ENCODE results near the gene TERT.
"Not testable (repeated sequence)": the region's sequence is repeated elsewhere in the genome, so short reads cannot be mapped to it uniquely, and the experiment has no call there.

Gene TERT

DNA sequence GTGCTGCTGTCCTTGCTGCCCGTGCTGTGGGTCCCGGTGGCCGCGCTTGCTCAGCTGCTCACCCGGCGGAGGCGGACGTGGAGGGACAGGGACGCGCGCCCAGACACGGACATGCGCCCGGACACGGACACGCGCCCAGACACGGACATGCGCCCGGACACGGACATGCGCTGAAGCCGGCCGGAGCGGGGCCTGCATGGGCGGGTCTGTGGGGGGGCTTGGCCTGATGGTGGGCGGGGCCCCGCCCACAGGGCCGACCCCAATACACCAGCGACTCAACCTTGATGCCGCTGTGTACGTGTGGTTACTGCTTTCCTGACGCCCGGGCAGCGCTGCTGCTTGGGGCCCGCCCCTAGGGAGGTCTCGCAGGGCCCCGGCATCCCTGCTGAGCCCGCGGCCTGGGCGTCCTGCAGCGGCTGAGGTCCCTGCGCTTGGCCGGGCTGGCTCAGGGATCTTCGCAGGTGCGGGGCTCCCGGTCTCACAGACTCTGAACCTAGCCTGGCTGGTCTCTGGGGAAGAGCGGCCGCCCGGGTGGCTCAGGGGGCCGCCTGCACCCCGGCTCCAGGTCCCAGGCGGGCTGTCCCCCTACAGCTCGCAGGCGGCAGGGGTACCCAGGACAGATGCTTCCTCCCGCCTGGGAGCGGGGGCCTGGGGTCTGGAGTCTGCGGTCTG, 48.8 kb downstream of the TERT start:
- in situ Hi-C loops (cut with HindIII; ENCODE audit: low sequenced_read_pairs): no loop called here

DNA sequence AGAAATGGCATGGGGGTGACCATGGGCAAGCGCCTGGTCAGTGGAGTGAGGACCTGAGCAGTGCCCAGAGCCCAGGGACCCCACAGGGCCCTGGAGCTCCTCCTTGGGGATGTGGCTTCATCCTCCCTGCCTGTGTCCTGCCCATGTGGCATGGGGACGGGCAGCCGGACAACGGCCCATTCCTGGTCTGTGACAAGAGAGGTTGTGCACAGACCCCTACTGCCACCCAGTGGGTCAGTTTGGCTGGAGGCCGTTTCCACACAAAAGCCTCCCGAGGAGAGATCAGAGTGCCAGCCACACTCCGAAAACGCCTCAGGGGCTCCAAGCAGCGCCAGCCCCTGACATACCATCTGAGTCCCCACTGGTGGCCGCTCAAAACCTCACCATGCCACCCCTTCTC, 49.9 kb downstream of the TERT start:
- in situ Hi-C loops (cut with HindIII; ENCODE audit: low sequenced_read_pairs): no loop called here

DNA sequence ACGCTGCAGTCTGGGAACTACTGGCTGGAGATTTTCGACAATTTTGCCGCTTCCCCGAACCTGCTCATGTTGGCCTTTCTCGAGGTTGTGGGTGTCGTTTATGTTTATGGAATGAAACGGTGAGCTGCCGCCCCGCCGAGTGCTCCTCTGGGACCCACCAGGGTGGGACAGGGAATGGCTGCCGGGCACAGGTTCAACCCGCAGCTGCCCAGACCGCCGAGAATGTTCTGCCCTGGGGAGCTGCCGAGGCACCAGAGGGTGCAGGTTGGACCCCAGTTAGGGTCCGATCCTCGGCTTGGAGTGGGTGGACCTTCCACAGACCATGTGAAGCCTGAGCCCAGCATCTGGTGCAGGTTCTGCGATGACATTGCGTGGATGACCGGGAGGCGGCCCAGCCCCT, 50.6 kb downstream of the TERT start:
- in situ Hi-C loops (cut with HindIII; ENCODE audit: low sequenced_read_pairs): no loop called here

DNA sequence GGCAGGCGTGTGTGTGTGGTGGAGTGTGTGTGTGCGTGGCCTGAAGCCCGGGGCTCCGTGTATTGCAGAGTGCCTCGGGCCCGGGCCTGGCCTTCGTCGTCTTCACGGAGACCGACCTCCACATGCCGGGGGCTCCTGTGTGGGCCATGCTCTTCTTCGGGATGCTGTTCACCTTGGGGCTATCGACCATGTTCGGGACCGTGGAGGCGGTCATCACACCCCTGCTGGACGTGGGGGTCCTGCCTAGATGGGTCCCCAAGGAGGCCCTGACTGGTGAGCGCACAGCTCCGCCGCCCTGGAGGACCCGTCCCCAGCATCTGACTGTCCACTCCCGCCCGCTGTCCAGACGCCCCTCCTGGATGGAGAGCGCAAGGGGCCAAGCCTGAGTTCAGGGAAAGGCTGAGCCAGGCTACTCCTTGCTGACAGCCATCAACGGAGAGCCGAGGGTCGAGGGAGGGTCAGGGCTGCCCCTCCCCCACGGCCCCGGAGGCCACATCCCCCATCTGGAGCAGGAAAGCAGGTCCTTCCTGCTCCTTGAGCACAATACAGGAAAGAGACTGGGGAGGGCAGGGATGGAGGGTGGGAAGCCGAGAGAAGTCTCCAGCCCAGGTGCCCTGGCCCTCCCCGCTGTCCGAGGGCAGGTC, 51.3 kb downstream of the TERT start:
- in situ Hi-C loops (cut with HindIII; ENCODE audit: low sequenced_read_pairs): no loop called here

DNA sequence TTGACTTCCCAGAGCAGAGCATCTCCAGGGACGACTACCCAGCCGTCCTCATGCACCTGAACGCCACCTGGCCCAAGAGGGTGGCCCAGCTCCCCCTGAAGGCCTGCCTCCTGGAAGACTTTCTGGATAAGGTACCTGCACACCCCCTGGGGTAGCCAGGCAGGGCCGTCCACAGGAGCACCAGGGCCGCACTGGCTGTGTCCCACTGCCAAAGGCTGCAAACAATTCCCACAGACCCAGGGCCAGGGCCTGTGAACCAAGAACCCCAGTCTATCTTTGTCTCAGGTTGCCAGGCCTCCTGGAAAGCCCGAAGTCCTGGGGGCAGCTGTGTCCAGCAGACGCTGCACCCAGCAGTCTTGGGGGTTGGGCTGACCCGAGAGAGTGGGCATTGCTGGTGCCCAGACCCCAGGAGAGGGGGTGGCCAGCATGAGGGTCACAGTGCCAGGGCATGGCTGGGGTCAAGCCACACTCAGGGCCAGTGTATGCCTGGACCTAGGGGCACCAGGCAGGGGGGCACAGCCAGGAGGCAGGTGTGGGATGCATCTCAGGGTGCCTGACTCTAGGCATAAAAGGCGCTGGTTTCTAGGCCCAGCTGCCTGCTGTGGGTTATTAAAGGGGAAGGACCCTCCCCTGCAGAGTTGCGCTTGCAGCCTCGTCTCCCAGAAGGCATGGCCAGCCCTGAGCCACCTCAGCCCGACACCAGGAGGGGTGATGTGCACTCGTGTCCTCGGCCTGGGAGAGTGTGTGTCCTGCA, 52.0 kb downstream of the TERT start:
- in situ Hi-C loops (cut with HindIII; ENCODE audit: low sequenced_read_pairs): no loop called here

DNA sequence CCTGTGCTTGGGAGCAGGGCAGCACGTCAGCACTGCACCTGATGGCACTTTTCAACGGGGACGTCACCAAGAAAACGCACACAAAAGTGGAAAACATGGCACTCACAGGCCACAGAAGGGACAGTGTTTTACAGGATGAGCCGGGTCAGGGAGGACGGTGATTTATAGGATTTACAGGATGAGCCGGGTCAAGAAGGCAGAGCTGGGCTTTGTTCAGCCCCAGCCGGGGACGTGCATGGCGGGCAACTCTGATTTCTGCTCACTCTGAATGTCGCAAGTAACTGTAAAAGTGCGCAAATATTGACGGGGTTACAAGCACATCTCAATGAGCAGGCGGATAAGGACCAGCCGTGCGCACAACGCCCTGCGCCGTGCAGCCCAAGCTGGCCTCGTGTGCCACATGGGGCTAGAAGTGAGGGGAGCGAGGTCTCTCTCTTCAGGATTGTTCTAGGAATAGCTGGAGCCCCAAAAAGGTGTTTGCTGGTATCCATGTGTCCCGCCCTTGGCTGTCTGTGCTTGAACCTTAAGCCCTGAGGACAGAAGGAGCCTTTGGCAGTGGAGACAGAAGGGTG, 53.3 kb downstream of the TERT start:
- in situ Hi-C loops (cut with HindIII; ENCODE audit: low sequenced_read_pairs): no loop called here

DNA sequence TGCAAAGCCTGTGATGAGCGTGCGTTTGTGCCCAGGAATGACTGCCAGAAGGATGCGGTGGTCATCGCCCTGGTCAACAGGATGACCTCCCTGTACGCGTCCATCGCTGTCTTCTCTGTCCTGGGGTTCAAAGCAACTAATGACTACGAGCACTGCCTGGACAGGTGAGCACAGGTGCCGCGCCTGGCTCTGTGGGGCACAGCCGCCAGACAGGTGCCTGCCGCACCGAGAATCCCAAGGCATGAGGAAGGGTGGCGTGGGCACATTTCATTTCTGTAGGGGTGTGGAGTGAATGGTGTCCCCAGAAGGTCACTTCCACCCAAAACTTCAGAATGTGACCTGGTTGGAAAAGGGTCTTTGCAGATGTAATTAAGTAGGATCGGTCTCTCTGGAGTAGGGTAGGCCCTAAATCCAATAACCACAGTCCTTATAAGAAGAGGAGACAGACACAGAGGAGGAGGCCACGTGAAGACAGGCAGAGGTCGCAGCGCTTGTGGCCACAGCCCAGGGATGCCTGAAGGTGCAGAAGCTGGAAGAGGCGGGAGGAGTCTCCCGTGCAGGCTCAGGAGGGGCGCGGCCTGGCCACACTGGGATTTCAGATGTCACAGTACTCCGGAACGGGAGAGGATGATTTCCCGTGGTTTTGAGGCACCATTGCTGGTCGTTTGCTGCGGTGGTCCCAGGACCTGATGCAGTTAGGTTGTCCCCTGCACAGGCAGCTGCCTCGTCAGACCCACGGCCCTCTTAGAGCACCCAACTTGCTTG, 54.2 kb downstream of the TERT start:
- in situ Hi-C loops (cut with HindIII; ENCODE audit: low sequenced_read_pairs): no loop called here

DNA sequence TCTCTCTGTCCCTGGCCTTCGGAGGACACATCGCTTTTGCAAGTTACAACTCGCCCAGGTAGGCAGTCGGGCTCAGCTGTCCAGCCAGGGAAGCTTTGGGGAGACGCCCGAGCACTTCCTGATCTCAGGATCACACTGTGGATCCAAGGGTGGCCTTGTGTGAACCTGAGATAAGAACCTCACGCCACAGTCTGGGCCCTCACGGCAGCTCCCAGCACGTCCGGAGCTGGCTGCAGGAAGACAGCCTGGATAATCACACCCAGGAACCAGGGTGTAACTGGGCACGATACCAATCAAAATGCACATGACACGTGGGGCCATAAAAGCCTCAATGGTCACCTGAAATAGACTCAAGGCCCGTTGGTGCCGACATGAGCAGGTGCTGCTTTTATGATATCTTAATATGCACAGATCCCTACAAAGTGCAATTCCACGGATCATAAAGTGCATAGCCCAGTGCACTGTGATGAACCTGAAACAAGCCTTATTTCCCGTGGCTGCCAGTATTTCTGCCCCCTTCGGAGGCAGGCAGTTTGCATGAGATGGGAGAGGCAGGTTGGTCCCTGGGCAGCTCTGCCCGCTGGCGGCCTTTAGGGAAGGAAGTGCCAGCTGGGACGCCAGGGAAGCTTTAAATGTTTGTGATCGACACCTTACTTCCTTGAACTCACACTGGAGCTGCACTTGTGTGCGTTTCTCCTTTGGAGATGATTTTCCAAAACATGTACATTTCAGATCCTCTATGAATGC, 55.2 kb downstream of the TERT start:
- in situ Hi-C loops (cut with HindIII; ENCODE audit: low sequenced_read_pairs): loop anchor here (5.0 kb wide), 1 partner anchor 37 kb away; the partner anchor contains the start of gene SLC6A19

DNA sequence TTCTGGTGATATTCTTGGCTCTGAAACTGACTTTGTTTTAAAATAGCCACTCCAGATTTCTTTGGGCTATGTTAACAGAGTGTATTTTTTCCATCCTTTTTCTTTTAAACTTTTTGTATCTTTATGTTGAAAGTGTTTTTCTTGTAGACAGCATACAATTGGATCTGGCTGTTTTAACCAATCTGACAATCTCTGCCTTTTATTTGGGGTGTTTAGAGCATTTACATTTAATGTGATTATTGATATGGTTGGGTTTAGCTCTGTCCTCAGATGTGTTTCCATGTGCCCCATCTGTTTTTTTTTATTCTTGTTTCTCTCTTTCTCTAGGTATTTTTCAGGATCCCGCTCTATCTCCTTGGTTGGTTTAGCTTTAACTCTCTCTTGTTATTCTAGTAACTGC, 59.0 kb downstream of the TERT start:
- in situ Hi-C loops (cut with HindIII; ENCODE audit: low sequenced_read_pairs): loop anchor here (5.0 kb wide), 1 partner anchor 34 kb away; the partner anchor contains the start of gene SLC6A19

DNA sequence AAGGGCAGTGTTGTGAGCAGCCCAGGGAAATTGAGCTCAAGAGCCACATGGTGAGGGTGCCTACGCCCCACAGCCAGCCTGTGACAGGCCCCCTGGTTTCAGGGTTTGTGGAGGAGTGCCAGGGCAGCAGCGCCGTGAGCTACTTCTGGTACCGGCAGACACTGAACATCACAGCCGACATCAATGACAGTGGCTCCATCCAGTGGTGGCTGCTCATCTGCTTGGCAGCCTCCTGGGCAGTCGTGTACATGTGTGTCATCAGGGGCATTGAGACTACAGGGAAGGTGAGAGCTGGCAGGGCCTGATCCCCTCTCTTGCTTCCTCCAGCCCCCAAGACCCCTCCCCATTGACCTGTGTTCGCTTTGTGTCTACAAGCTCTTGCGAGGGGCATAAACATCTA, 59.5 kb downstream of the TERT start:
- in situ Hi-C loops (cut with HindIII; ENCODE audit: low sequenced_read_pairs): loop anchor here (5.0 kb wide), 1 partner anchor 33 kb away; the partner anchor contains the start of gene SLC6A19

DNA sequence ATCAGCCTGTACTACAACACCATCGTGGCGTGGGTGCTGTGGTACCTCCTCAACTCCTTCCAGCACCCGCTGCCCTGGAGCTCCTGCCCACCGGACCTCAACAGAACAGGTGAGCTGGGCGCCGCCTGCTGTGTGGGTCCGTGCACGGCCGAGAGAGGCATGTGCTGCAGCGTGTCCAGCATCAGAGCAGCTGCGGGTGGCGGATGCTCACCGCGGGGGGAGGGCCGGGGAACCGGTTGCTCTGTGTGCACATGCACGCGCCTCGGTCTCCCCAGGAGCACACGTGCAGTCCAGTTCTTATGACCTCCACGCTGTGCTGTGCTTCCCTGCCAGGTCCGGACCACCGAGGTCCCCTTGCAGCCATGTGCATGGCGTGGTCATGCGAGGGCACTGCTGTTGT, 62.1 kb downstream of the TERT start:
- in situ Hi-C loops (cut with HindIII; ENCODE audit: low sequenced_read_pairs): no loop called here

DNA sequence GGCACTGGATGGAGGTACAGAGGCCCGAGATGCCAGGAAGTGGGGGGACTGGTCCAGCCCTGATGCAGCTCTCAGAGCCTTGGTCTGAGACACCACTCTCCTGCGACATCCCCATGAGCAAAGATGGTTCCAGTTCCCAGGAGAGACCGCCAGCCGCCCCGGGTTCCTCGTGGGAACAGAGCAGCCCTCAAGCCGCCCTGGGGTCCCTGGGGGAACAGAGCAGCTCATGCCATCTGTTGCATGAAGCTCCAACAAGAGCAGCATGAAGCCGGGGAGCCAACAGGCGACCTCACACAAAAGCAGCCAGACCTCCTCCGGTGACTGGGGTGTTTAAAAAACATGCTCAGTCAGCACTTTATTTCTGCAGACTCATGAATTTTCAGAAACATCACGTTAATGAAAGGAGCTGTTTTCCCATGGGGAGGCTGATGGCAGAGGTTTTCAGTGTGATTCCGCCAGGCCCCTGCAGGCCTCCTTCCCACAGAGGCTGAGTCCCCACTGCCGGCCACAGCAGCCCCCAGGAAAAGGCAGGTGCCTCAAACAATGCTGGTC, 63.4 kb downstream of the TERT start:
- in situ Hi-C loops (cut with HindIII; ENCODE audit: low sequenced_read_pairs): no loop called here

DNA sequence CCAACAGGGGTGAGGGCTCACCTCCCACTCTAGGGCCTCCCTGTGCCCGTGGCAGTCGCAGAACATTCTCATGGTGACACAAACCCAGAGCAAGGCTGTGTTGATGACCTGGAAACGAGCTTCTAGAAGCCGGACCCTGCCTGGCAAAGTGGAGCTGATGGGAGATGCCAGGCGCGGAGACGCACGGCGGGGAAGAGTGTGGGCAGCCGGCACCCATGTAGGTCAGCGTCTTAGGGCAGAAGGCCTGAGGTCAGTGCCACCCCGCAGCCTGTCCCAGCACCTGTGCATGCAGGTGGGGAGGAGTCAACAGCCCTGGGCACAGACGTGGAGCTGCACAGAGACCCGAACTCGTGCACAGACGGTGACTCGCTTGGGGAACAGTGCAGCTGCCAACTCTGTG, 64.3 kb downstream of the TERT start:
- in situ Hi-C loops (cut with HindIII; ENCODE audit: low sequenced_read_pairs): no loop called here

DNA sequence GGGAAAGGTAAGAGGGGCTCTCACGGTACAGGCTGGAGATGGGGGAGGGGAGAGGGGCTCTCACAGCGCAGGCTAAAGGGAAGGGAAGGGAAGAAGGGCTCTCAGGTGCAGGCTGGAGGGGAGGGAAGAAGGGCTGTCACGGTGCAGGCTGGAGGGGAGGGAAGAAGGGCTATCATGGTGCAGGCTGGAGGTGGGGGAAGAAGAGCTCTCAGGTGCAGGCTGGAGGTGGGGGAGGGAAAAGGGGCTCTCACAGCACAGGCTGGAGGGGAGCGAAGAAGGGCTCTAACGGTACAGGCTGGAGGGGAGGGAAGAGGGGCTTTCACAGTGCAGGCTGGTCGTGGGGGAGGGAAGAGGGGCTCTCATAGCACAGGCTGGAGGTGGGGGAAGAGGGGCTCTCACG, 65.0 kb downstream of the TERT start:
- in situ Hi-C loops (cut with HindIII; ENCODE audit: low sequenced_read_pairs): no loop called here

DNA sequence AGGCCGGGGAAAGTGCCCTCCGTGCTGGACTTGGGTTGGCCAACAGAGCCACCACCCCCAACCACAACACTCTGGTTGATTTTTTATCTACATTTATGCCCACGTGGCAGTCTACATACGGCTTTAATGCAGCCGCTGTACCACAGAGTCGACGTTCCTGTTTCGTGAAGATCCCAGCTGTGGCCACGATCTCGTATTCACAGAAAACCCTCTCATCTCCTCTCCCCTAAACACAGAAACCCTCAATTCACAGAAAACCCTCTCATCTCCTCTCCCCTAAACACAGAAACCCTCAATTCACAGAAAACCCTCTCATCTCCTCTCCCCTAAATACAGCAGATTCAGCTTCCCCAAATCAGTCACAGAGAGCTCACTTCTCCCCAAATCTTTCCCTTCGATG, 65.8 kb downstream of the TERT start:
- in situ Hi-C loops (cut with HindIII; ENCODE audit: low sequenced_read_pairs): not testable (repeated sequence)

DNA sequence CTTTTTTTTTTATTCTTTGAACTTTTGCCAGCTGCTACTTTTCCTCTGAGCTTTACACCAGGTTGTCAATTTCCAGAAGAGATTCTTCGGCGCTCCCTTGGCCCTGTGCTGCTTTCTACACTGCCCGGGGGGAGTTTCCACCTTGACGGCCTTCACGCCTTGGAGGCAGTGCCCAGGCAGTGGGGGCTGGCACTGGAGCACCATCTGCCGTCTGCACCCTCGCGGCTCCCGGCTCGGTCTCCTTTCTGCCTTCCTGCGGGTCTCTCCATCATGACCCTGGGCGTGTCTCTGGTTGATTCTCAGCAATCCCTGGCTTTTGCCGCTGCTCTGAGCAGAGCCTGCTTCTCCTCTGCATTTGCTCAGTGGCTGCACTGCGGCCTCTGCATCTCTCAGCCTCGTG, 66.7 kb downstream of the TERT start:
- in situ Hi-C loops (cut with HindIII; ENCODE audit: low sequenced_read_pairs): no loop called here

DNA sequence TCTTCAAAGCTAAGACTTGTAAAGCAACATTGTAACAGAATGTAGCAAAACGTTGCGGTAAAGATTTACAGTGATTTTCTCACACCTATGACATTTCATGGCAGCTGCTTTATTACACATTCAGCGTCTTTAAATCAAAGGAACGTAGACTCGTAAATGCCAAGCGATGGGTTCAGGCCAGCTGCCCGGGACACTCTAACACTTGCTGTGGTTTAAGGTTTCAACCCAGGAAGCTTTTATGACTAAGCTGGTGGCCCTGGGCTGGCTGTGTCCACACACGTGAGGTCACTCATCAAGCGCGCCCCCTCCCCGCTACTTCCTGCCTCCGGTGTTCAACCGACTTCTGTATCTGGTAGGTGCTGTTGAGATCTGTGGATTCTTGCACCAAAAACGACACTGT, 67.2 kb downstream of the TERT start:
- in situ Hi-C loops (cut with HindIII; ENCODE audit: low sequenced_read_pairs): no loop called here

DNA sequence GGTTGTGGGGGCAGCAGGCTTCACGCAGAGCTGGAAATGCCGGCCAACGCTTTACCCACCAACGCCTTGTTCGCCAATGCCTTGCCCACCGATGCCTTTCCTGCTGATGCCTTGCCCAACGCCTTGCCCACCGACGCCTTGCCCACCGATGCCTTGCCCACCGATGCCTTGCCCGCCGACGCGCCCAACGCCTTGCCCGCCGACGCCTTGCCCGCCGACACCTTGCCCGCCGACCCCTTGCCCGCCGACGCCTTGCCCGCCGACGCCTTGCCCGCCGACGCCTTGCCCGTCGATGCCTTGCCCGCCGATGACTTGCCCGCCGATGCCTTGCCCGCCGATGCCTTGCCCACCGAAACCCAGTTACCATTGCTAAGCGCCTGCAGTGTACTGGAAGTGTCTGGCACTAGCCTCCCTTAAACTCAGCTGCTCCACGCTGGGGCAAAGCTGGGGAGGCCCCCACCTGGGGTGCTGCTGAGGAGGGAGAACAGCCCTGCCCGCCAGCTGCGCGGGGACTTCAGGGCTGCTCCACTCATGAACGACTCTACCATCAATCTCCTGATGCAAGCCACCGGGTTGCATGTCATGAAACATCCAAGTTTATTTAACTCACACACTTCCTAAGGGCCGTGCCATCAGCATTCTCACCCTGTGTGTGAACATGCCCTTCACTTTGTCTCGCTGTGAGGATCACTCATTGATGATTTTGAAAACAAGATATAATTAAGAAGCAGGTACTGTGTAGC, 67.9 kb downstream of the TERT start:
- in situ Hi-C loops (cut with HindIII; ENCODE audit: low sequenced_read_pairs): no loop called here

DNA sequence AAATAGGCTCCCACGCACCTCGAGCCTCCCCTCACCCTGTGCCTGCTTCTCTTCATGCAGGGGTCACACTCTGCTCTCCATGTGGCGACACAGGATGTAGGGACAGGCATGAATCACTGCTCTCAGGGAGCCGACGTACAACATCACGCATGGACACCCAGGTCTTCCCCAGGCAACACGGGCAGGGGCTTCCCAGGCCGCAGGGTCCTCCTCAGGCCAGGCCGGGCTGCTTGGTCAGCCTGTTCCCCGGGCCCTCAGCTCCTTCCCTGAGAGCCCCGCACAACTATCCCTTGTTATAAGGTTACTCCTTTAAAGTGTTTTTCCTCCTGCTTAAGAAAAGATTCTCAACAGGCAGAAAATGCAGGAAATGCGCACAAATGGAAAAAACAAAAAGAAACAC, 68.6 kb downstream of the TERT start:
- in situ Hi-C loops (cut with HindIII; ENCODE audit: low sequenced_read_pairs): no loop called here
